Measurements from ENCODE around the gene NYNRIN.
A peak's percentile ranks its signal among the peaks of the same experiment; 100 is the strongest.

GRCh38 chr14:24430143-24430681 lies 31.4 kb downstream of the NYNRIN start:
- TF ChIP-seq POLR2A (IDR thresholded peaks at IDR 0.05; ENCODE audit: low read length) (peak; percentile 40), GATA1 (IDR thresholded peaks at IDR 0.05; ENCODE audit: low read depth, low read length) (no peak)
